ENCODE results near the gene LCNL1.

Gene LCNL1

GRCh38 chr9:136963751-136964150 is 19.0 kb upstream of the LCNL1 start:
- no peaks in the 10 kb centered on the region for H3K4me1 ChIP-seq (ENCODE audit: insufficient read depth, low read length)
- no peak overlapping the region for H3K4me3 ChIP-seq (ENCODE audit: low read length)
- no peaks in the 10 kb centered on the region for H3K9me3 ChIP-seq (ENCODE audit: insufficient read depth, low read depth, low read length)
- no peak overlapping the region for H3K9ac ChIP-seq (ENCODE audit: low read depth, low read length)
- H3K27me3 ChIP-seq (ENCODE audit: insufficient read depth, low read length): no peaks in the 10 kb centered on the region
- H3K36me3 ChIP-seq (ENCODE audit: insufficient read depth, low read depth, low read length): no peaks in the 10 kb centered on the region
- no peak overlapping the region for H3K27ac ChIP-seq (ENCODE audit: low read length)

GRCh38 chr9:136964171-136964689 is 18.6 kb upstream of the LCNL1 start:
- Histone ChIP-seq H3K27ac (ENCODE audit: low read length) (no peak overlapping the region), H3K9me3 (ENCODE audit: insufficient read depth, low read depth, low read length) (no peaks in the 10 kb centered on the region), H3K36me3 (ENCODE audit: insufficient read depth, low read depth, low read length) (no peaks in the 10 kb centered on the region), H3K9ac (ENCODE audit: low read depth, low read length) (no peak overlapping the region), H3K4me3 (ENCODE audit: low read length) (no peak overlapping the region), H3K27me3 (ENCODE audit: insufficient read depth, low read length) (no peaks in the 10 kb centered on the region), H3K4me1 (ENCODE audit: insufficient read depth, low read length) (no peaks in the 10 kb centered on the region)

GRCh38 chr9:136964833-136965422 is 17.9 kb upstream of the LCNL1 start:
- Histone ChIP-seq H3K27me3 (ENCODE audit: insufficient read depth, low read length) (no peaks in the 10 kb centered on the region), H3K4me1 (ENCODE audit: insufficient read depth, low read length) (no peaks in the 10 kb centered on the region), H3K9ac (ENCODE audit: low read depth, low read length) (no peak overlapping the region), H3K9me3 (ENCODE audit: insufficient read depth, low read depth, low read length) (no peaks in the 10 kb centered on the region), H3K4me3 (ENCODE audit: low read length) (no peak overlapping the region), H3K36me3 (ENCODE audit: insufficient read depth, low read depth, low read length) (no peaks in the 10 kb centered on the region), H3K27ac (ENCODE audit: low read length) (no peak overlapping the region)

GRCh38 chr9:136965771-136966484 is 16.9 kb upstream of the LCNL1 start:
- Histone ChIP-seq H3K9ac (ENCODE audit: low read depth, low read length) (peak overlapping the region; percentile 45; the same call in 1 of the 2 replicates), H3K27me3 (ENCODE audit: insufficient read depth, low read length) (no peaks in the 10 kb centered on the region), H3K4me3 (ENCODE audit: low read length) (peak overlapping the region; percentile 8; the same call in 1 of the 2 replicates), H3K27ac (ENCODE audit: low read length) (no peak overlapping the region), H3K4me1 (ENCODE audit: insufficient read depth, low read length) (no peaks in the 10 kb centered on the region), H3K36me3 (ENCODE audit: insufficient read depth, low read depth, low read length) (no peaks in the 10 kb centered on the region), H3K9me3 (ENCODE audit: insufficient read depth, low read depth, low read length) (no peaks in the 10 kb centered on the region)

GRCh38 chr9:136968333-136969127 is 14.3 kb upstream of the LCNL1 start:
- no peak overlapping the region for H3K9ac ChIP-seq (ENCODE audit: low read depth, low read length)
- no peaks in the 10 kb centered on the region for H3K36me3 ChIP-seq (ENCODE audit: insufficient read depth, low read depth, low read length)
- H3K4me3 ChIP-seq (ENCODE audit: low read length): no peak overlapping the region
- no peak overlapping the region for H3K27ac ChIP-seq (ENCODE audit: low read length)
- H3K9me3 ChIP-seq (ENCODE audit: insufficient read depth, low read depth, low read length): no peaks in the 10 kb centered on the region
- no peaks in the 10 kb centered on the region for H3K4me1 ChIP-seq (ENCODE audit: insufficient read depth, low read length)
- no peaks in the 10 kb centered on the region for H3K27me3 ChIP-seq (ENCODE audit: insufficient read depth, low read length)

GRCh38 chr9:136969150-136969549 is 13.6 kb upstream of the LCNL1 start:
- H3K9me3 ChIP-seq (ENCODE audit: insufficient read depth, low read depth, low read length): no peaks in the 10 kb centered on the region
- no peak overlapping the region for H3K9ac ChIP-seq (ENCODE audit: low read depth, low read length)
- no peaks in the 10 kb centered on the region for H3K4me1 ChIP-seq (ENCODE audit: insufficient read depth, low read length)
- H3K27me3 ChIP-seq (ENCODE audit: insufficient read depth, low read length): no peaks in the 10 kb centered on the region
- H3K36me3 ChIP-seq (ENCODE audit: insufficient read depth, low read depth, low read length): no peaks in the 10 kb centered on the region
- no peak overlapping the region for H3K27ac ChIP-seq (ENCODE audit: low read length)
- no peak overlapping the region for H3K4me3 ChIP-seq (ENCODE audit: low read length)

- H3K4me3 ChIP-seq (ENCODE audit: low read length): no peak overlapping the region
Measured at GRCh38 chr9:136969774-136970173, 13.0 kb upstream of the LCNL1 start.

GRCh38 chr9:136970361-136970760 is 12.4 kb upstream of the LCNL1 start:
- H3K9me3 ChIP-seq (ENCODE audit: insufficient read depth, low read depth, low read length): no peaks in the 10 kb centered on the region
- H3K27me3 ChIP-seq (ENCODE audit: insufficient read depth, low read length): no peaks in the 10 kb centered on the region
- no peak overlapping the region for H3K27ac ChIP-seq (ENCODE audit: low read length)
- no peaks in the 10 kb centered on the region for H3K36me3 ChIP-seq (ENCODE audit: insufficient read depth, low read depth, low read length)
- no peak overlapping the region for H3K4me3 ChIP-seq (ENCODE audit: low read length)
- no peak overlapping the region for H3K9ac ChIP-seq (ENCODE audit: low read depth, low read length)
- H3K4me1 ChIP-seq (ENCODE audit: insufficient read depth, low read length): no peaks in the 10 kb centered on the region

More at GRCh38 chr9:136969774-136970173, 13.0 kb upstream of the LCNL1 start:
- no peaks in the 10 kb centered on the region for H3K36me3 ChIP-seq (ENCODE audit: insufficient read depth, low read depth, low read length)
- no peaks in the 10 kb centered on the region for H3K9me3 ChIP-seq (ENCODE audit: insufficient read depth, low read depth, low read length)
- H3K4me1 ChIP-seq (ENCODE audit: insufficient read depth, low read length): no peaks in the 10 kb centered on the region
- no peak overlapping the region for H3K9ac ChIP-seq (ENCODE audit: low read depth, low read length)
- H3K27me3 ChIP-seq (ENCODE audit: insufficient read depth, low read length): no peaks in the 10 kb centered on the region
- H3K27ac ChIP-seq (ENCODE audit: low read length): no peak overlapping the region

GRCh38 chr9:136971746-136972145 is 11.0 kb upstream of the LCNL1 start:
- Histone ChIP-seq H3K4me3 (ENCODE audit: low read length) (no peak overlapping the region), H3K27ac (ENCODE audit: low read length) (no peak overlapping the region), H3K27me3 (ENCODE audit: insufficient read depth, low read length) (no peaks in the 10 kb centered on the region), H3K36me3 (ENCODE audit: insufficient read depth, low read depth, low read length) (no peaks in the 10 kb centered on the region), H3K9ac (ENCODE audit: low read depth, low read length) (no peak overlapping the region), H3K4me1 (ENCODE audit: insufficient read depth, low read length) (no peaks in the 10 kb centered on the region), H3K9me3 (ENCODE audit: insufficient read depth, low read depth, low read length) (no peaks in the 10 kb centered on the region)

- Histone ChIP-seq H3K27ac (ENCODE audit: low read length) (no peak overlapping the region), H3K4me3 (ENCODE audit: low read length) (no peak overlapping the region), H3K27me3 (ENCODE audit: insufficient read depth, low read length) (peaks cover 6% of the 10 kb centered on the region), H3K9ac (ENCODE audit: low read depth, low read length) (no peak overlapping the region), H3K36me3 (ENCODE audit: insufficient read depth, low read depth, low read length) (no peaks in the 10 kb centered on the region), H3K9me3 (ENCODE audit: insufficient read depth, low read depth, low read length) (no peaks in the 10 kb centered on the region), H3K4me1 (ENCODE audit: insufficient read depth, low read length) (no peaks in the 10 kb centered on the region; the same call in 1 of the 2 replicates)
Measured at GRCh38 chr9:136972335-136972734, 10.5 kb upstream of the LCNL1 start.

GRCh38 chr9:136972743-136973142 is 10.1 kb upstream of the LCNL1 start:
- Histone ChIP-seq H3K9me3 (ENCODE audit: insufficient read depth, low read depth, low read length) (no peaks in the 10 kb centered on the region), H3K27ac (ENCODE audit: low read length) (no peak overlapping the region), H3K4me1 (ENCODE audit: insufficient read depth, low read length) (no peaks in the 10 kb centered on the region; the same call in 1 of the 2 replicates), H3K27me3 (ENCODE audit: insufficient read depth, low read length) (peaks cover 10% of the 10 kb centered on the region), H3K36me3 (ENCODE audit: insufficient read depth, low read depth, low read length) (no peaks in the 10 kb centered on the region), H3K4me3 (ENCODE audit: low read length) (no peak overlapping the region), H3K9ac (ENCODE audit: low read depth, low read length) (no peak overlapping the region)

All from iPS-20b (cell line).